ENCODE measurements around the gene CELF4. TPM values are rescaled to one million over a fixed set of nuclear protein-coding genes. Genes with fewer than 3 reads are reported as not detected.
A peak's percentile ranks its signal among the peaks of the same experiment; 100 is the strongest.

CELF4 gene
- total and polyA plus RNA-seq, 10 of the 15 experiments (the other 5 are each of a cell fraction or from before 2014, with no cell fraction given) = 0.03 to 0.32 TPM; not detected in 8

- RAD21 ChIA-PET (ENCODE audit: unreplicated experiment) = no interaction called here
- POLR2A ChIA-PET = no interaction called here
- Histone ChIP-seq H3K4me1 (ENCODE audit: control insufficient read depth, insufficient read depth, low read length) (no peaks in the 10 kb centered on the region), H3K79me2 (ENCODE audit: control insufficient read depth, insufficient read depth, low read length) (no peaks in the 10 kb centered on the region), H3K9me3 (replicated peaks; ENCODE audit: control insufficient read depth, insufficient read depth, low read length) (no peaks in the 10 kb centered on the region), H3K36me3 (ENCODE audit: control insufficient read depth in 2 of 2, insufficient read depth in 2 of 2, low read length in 1 of 2) (no peaks in the 10 kb centered on the region), H3K4me2 (ENCODE audit: control insufficient read depth, insufficient read depth) (no peak overlapping the region), H4K20me1 (ENCODE audit: control insufficient read depth, insufficient read depth) (no peaks in the 10 kb centered on the region), H3K9ac (ENCODE audit: control insufficient read depth, insufficient read depth, low read length) (no peak overlapping the region), H3K27me3 (replicated peaks in 1 of 2; ENCODE audit: control insufficient read depth in 2 of 2, insufficient read depth in 2 of 2, low read length in 1 of 2) (no peaks in the 10 kb centered on the region), H2AFZ (ENCODE audit: control insufficient read depth, low read depth, low read length) (no peak overlapping the region), H3K27ac (ENCODE audit: control insufficient read depth, insufficient read depth) (no peak overlapping the region), H3K4me3 (no peak overlapping the region)
- intact Hi-C loops (cut with micrococcal nuclease; ENCODE audit: unreplicated experiment) (no loop called here), in situ Hi-C loops (cut with MboI) (no loop called here)
- DNase-seq (ENCODE audit: low read depth, low spot score) (no peak), FAIRE-seq (no peak), ATAC-seq (peak; percentile 40; the same call in 2 of the 3 replicates)
- no TSS peak for BruUV-seq (replicated peaks)
- WGBS (ENCODE audit: insufficient coverage, insufficient replicate concordance, low lambda C conversion rate, missing lambda C conversion rate) = 32% methylated on average over 5 of the region's 5 CpGs
- SMC1A ChIA-PET (ENCODE audit: uncharacterized antibody, unreplicated experiment) = no interaction called here
- TF ChIP-seq CHD1 (IDR thresholded peaks at IDR 0.05; ENCODE audit: low read depth, low read length) (no peak), ZNF592 (IDR thresholded peaks at IDR 0.05) (no peak)
- TF ChIP-seq, protein P1, sequence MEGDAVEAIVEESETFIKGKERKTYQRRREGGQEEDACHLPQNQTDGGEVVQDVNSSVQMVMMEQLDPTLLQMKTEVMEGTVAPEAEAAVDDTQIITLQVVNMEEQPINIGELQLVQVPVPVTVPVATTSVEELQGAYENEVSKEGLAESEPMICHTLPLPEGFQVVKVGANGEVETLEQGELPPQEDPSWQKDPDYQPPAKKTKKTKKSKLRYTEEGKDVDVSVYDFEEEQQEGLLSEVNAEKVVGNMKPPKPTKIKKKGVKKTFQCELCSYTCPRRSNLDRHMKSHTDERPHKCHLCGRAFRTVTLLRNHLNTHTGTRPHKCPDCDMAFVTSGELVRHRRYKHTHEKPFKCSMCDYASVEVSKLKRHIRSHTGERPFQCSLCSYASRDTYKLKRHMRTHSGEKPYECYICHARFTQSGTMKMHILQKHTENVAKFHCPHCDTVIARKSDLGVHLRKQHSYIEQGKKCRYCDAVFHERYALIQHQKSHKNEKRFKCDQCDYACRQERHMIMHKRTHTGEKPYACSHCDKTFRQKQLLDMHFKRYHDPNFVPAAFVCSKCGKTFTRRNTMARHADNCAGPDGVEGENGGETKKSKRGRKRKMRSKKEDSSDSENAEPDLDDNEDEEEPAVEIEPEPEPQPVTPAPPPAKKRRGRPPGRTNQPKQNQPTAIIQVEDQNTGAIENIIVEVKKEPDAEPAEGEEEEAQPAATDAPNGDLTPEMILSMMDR (IDR thresholded peaks at IDR 0.05 in 2 of 3, conservative IDR thresholded peaks at IDR 0.05 in 1 of 3; ENCODE audit: control insufficient read depth in 2 of 3, extremely low read depth in 1 of 3, insufficient read depth in 1 of 3, low read depth in 3 of 3, low read length in 3 of 3) = peak; percentile 23 to 45 (median 39); a peak in 4 of 6 replicates
- CTCF ChIA-PET = no interaction called here
These were observed 283.1 kb downstream of the CELF4 start for GRCh38 chr18:37282386-37283037.

Data from GM12878 (cell line).